ENCODE data around the gene KCNF1.

Gene KCNF1

GRCh38 chr2:10939058-10939457, 27.3 kb downstream of the KCNF1 start:
- no peak overlapping the region for H3K9ac ChIP-seq (ENCODE audit: low read length)
- no peak overlapping the region for H3K4me3 ChIP-seq (ENCODE audit: low read depth in 1 of 2, low read length in 2 of 2)
- H3K27me3 ChIP-seq (ENCODE audit: control insufficient read depth in 1 of 2, insufficient read depth in 2 of 2, low read length in 2 of 2) = peaks cover 0 to 6% of the 10 kb centered on the region in 2 donors
- no peaks in the 10 kb centered on the region for H3K9me3 ChIP-seq (ENCODE audit: low read length)
- H3K27ac ChIP-seq (ENCODE audit: low read depth, low read length) = no peak overlapping the region
- no peaks in the 10 kb centered on the region for H3K36me3 ChIP-seq (ENCODE audit: insufficient read depth, low read length)
- no peaks in the 10 kb centered on the region for H3K4me1 ChIP-seq (ENCODE audit: insufficient read depth, low read length)

DNA sequence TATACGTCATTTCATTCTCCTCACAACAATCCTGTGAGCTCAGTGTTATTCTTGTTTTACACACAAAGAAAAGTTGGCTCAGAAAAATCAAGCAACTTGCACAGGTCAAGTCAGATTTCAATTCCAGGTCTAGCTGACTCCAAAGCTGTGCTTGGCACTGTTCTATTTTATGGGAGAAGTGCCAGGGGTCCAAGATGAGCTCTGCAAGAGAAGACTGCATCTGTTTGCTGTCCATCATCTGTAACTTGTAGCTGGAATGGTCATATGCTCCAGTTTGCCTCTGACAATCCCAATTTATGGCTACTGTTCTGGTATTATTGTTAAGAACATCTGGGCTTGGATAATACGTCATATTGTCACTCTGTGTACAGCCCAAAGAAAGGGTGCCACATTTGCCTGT, 28.9 kb downstream of the KCNF1 start:
- Histone ChIP-seq H3K36me3 (ENCODE audit: insufficient read depth, low read length) (no peaks in the 10 kb centered on the region), H3K4me3 (ENCODE audit: low read depth in 1 of 2, low read length in 2 of 2) (no peak overlapping the region), H3K4me1 (ENCODE audit: insufficient read depth, low read length) (no peaks in the 10 kb centered on the region), H3K9ac (ENCODE audit: low read length) (no peak overlapping the region), H3K27me3 (ENCODE audit: control insufficient read depth in 1 of 2, insufficient read depth in 2 of 2, low read length in 2 of 2) (no peaks in the 10 kb centered on the region), H3K9me3 (ENCODE audit: low read length) (no peaks in the 10 kb centered on the region), H3K27ac (ENCODE audit: low read depth, low read length) (no peak overlapping the region)

DNA sequence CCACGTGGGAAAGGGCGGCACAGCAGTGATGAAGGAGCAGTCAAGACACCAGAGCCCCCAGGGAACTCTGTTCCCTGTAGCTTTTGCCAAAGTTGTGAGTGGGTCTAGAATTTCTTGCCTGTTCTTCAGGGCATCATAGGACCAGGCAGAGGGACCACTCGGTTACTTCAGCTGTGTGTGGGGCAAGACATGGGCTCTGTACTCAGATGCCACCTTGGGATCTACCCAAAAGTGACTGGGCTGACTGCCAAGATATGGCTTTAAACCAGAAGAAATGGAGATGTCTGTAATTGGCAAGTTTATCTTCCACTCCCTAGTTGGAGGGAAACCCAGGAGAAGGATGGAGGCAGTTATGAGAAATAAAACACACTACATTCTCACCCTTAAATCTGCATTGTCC, 29.6 kb downstream of the KCNF1 start:
- Histone ChIP-seq H3K4me1 (ENCODE audit: insufficient read depth, low read length) (no peaks in the 10 kb centered on the region), H3K27ac (ENCODE audit: low read depth, low read length) (no peak overlapping the region), H3K27me3 (ENCODE audit: control insufficient read depth in 1 of 2, insufficient read depth in 2 of 2, low read length in 2 of 2) (no peaks in the 10 kb centered on the region), H3K9ac (ENCODE audit: low read length) (no peak overlapping the region), H3K4me3 (ENCODE audit: low read depth in 1 of 2, low read length in 2 of 2) (no peak overlapping the region), H3K9me3 (ENCODE audit: low read length) (no peaks in the 10 kb centered on the region), H3K36me3 (ENCODE audit: insufficient read depth, low read length) (no peaks in the 10 kb centered on the region)

- no peaks in the 10 kb centered on the region for H3K4me1 ChIP-seq (ENCODE audit: insufficient read depth, low read length)
- H3K27me3 ChIP-seq (ENCODE audit: control insufficient read depth in 1 of 2, insufficient read depth in 2 of 2, low read length in 2 of 2) = no peaks in the 10 kb centered on the region
- no peak overlapping the region for H3K27ac ChIP-seq (ENCODE audit: low read depth, low read length)
- no peak overlapping the region for H3K4me3 ChIP-seq (ENCODE audit: low read depth in 1 of 2, low read length in 2 of 2)
- no peaks in the 10 kb centered on the region for H3K36me3 ChIP-seq (ENCODE audit: insufficient read depth, low read length)
- no peaks in the 10 kb centered on the region for H3K9me3 ChIP-seq (ENCODE audit: low read length)
- no peak overlapping the region for H3K9ac ChIP-seq (ENCODE audit: low read length)
Measured at GRCh38 chr2:10944799-10945198, 33.1 kb downstream of the KCNF1 start.

DNA sequence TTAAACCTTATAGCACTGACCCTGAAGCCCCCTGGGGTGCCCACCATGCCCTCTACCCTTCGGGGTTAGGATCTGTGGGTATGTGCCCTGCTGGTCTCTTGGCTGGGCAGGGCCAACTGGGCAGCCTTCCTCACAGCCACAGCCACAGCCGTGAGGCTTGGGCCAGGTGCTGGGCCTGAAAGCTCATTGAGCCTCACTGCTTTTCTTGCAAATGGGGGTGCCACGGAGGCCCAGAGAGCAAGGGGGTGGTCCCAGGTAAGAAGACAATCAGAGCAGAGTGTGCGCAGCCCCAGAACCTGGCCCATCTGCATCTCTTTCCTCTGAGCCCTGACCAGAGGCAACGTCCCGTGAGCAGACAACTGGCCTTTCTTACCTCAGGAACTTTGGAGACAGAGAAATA, 34.7 kb downstream of the KCNF1 start:
- Histone ChIP-seq H3K27ac (ENCODE audit: low read depth, low read length) (no peak overlapping the region), H3K27me3 (ENCODE audit: control insufficient read depth in 1 of 2, insufficient read depth in 2 of 2, low read length in 2 of 2) (no peaks in the 10 kb centered on the region), H3K9me3 (ENCODE audit: low read length) (no peaks in the 10 kb centered on the region), H3K4me1 (ENCODE audit: insufficient read depth, low read length) (no peaks in the 10 kb centered on the region), H3K9ac (ENCODE audit: low read length) (no peak overlapping the region), H3K36me3 (ENCODE audit: insufficient read depth, low read length) (no peaks in the 10 kb centered on the region), H3K4me3 (ENCODE audit: low read depth in 1 of 2, low read length in 2 of 2) (no peak overlapping the region)

DNA sequence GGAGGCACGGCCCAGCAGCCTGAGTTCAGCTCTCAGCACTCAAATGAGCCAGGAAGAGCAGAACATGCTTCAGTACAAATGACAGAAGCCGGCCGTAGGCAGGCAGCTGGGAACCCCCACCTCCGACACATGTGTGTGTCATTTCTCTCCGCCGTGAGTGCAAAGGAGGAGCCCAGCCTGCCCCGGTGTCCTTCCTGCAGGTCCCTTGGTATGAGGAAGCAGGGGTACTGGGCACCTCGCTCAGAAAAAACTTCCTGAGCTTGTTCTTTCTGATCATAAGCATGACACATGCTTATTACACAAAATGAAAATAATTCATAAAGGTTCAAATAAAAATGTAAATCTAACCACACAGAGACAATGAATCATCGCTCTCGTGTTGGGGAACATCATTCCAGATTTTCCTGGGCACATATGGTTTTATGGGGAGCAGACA, 35.3 kb downstream of the KCNF1 start:
- Histone ChIP-seq H3K36me3 (ENCODE audit: insufficient read depth, low read length) (no peaks in the 10 kb centered on the region), H3K4me3 (ENCODE audit: low read depth in 1 of 2, low read length in 2 of 2) (no peak overlapping the region), H3K9me3 (ENCODE audit: low read length) (no peaks in the 10 kb centered on the region), H3K4me1 (ENCODE audit: insufficient read depth, low read length) (no peaks in the 10 kb centered on the region), H3K27ac (ENCODE audit: low read depth, low read length) (no peak overlapping the region), H3K27me3 (ENCODE audit: control insufficient read depth in 1 of 2, insufficient read depth in 2 of 2, low read length in 2 of 2) (no peaks in the 10 kb centered on the region), H3K9ac (ENCODE audit: low read length) (no peak overlapping the region)

GRCh38 chr2:10947446-10948187, 35.9 kb downstream of the KCNF1 start:
- Histone ChIP-seq H3K9ac (ENCODE audit: low read length) (no peak overlapping the region), H3K36me3 (ENCODE audit: insufficient read depth, low read length) (no peaks in the 10 kb centered on the region), H3K4me1 (ENCODE audit: insufficient read depth, low read length) (no peaks in the 10 kb centered on the region), H3K4me3 (ENCODE audit: low read depth in 1 of 2, low read length in 2 of 2) (no peak overlapping the region), H3K27me3 (ENCODE audit: control insufficient read depth in 1 of 2, insufficient read depth in 2 of 2, low read length in 2 of 2) (no peaks in the 10 kb centered on the region), H3K9me3 (ENCODE audit: low read length) (no peaks in the 10 kb centered on the region), H3K27ac (ENCODE audit: low read depth, low read length) (no peak overlapping the region)

DNA sequence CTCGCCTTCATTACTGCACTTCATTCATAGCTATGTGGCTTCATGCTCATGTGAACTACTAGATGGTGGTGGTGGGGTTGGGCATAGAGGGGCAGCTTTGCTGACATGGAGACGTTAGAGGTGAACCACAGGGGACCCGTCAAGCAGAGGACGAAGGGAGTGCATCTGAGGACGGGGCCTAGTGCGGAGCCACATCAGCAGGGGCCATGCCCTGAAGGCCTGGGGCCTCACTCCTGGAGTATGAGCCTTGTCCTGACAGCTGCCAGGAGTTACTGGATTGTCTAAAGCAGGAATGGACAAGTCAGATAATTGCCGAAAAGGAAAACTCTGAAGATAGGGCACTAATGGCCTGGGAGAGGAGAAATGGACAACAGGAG, 36.4 kb downstream of the KCNF1 start:
- Histone ChIP-seq H3K27ac (ENCODE audit: low read depth, low read length) (no peak overlapping the region), H3K9me3 (ENCODE audit: low read length) (no peaks in the 10 kb centered on the region), H3K9ac (ENCODE audit: low read length) (no peak overlapping the region), H3K27me3 (ENCODE audit: control insufficient read depth in 1 of 2, insufficient read depth in 2 of 2, low read length in 2 of 2) (no peaks in the 10 kb centered on the region), H3K4me3 (ENCODE audit: low read depth in 1 of 2, low read length in 2 of 2) (no peak overlapping the region), H3K36me3 (ENCODE audit: insufficient read depth, low read length) (no peaks in the 10 kb centered on the region), H3K4me1 (ENCODE audit: insufficient read depth, low read length) (no peaks in the 10 kb centered on the region)

DNA sequence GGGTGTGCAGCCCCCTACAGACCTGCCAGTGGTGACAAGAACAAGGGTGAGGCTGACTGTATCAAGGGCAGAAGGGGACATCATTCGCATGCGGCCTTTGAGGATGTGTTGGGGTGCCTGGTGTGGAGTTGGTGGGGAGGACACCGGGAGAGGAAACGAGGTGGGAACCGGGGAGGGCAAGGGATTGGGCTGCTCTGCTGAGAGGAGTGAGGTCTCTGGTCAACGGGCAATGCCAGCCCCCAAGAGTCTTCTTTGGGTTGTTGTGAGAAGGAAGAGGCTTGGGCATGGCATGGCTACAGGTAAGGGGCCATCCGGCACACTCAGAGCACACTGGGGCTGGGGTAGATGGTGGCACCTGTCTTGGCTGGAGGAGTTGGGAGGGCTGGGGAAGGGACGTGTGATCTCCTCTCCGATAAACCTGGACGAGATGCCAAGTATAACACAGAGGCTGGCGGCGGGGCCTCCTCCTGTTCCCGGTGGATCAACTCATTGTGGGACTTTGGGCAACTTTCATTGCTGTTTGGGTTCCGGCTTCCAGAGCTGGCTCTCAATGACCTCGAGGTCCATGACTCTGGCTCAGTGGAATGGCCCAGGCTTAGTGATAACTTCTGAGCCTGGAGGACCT, 37.0 kb downstream of the KCNF1 start:
- H3K36me3 ChIP-seq (ENCODE audit: insufficient read depth, low read length) = no peaks in the 10 kb centered on the region
- no peaks in the 10 kb centered on the region for H3K9me3 ChIP-seq (ENCODE audit: low read length)
- no peak overlapping the region for H3K9ac ChIP-seq (ENCODE audit: low read length)
- H3K4me3 ChIP-seq (ENCODE audit: low read depth in 1 of 2, low read length in 2 of 2) = no peak overlapping the region
- no peaks in the 10 kb centered on the region for H3K4me1 ChIP-seq (ENCODE audit: insufficient read depth, low read length)
- no peak overlapping the region for H3K27ac ChIP-seq (ENCODE audit: low read depth, low read length)
- no peaks in the 10 kb centered on the region for H3K27me3 ChIP-seq (ENCODE audit: control insufficient read depth in 1 of 2, insufficient read depth in 2 of 2, low read length in 2 of 2)

- Histone ChIP-seq H3K27ac (ENCODE audit: low read depth, low read length) (no peak overlapping the region), H3K4me3 (ENCODE audit: low read depth in 1 of 2, low read length in 2 of 2) (no peak overlapping the region), H3K27me3 (ENCODE audit: control insufficient read depth in 1 of 2, insufficient read depth in 2 of 2, low read length in 2 of 2) (no peaks in the 10 kb centered on the region), H3K36me3 (ENCODE audit: insufficient read depth, low read length) (no peaks in the 10 kb centered on the region), H3K9ac (ENCODE audit: low read length) (no peak overlapping the region), H3K4me1 (ENCODE audit: insufficient read depth, low read length) (no peaks in the 10 kb centered on the region), H3K9me3 (ENCODE audit: low read length) (no peaks in the 10 kb centered on the region)
Measured at GRCh38 chr2:10949835-10950234, 38.1 kb downstream of the KCNF1 start.

- H3K9me3 ChIP-seq (ENCODE audit: low read length) = no peaks in the 10 kb centered on the region
- no peak overlapping the region for H3K4me3 ChIP-seq (ENCODE audit: low read depth in 1 of 2, low read length in 2 of 2)
- no peaks in the 10 kb centered on the region for H3K4me1 ChIP-seq (ENCODE audit: insufficient read depth, low read length)
- H3K36me3 ChIP-seq (ENCODE audit: insufficient read depth, low read length) = no peaks in the 10 kb centered on the region
- no peaks in the 10 kb centered on the region for H3K27me3 ChIP-seq (ENCODE audit: control insufficient read depth in 1 of 2, insufficient read depth in 2 of 2, low read length in 2 of 2)
- no peak overlapping the region for H3K27ac ChIP-seq (ENCODE audit: low read depth, low read length)
- H3K9ac ChIP-seq (ENCODE audit: low read length) = no peak overlapping the region
Measured at GRCh38 chr2:10951558-10952414, 40.1 kb downstream of the KCNF1 start.
